Activated naive CD4-positive, alpha-beta T cell treated with Interleukin-2 at 50 U/mL for 16 hours (primary cell): ENCODE results near the gene SMYD3.
"Not testable (repeated sequence)": the region's sequence is repeated elsewhere in the genome, so short reads cannot be mapped to it uniquely, and the experiment has no call there.

Experiments
- DNase-seq: peaks from one replicate; pipeline ENCODE4 v3.0.0-alpha.2; 2020

SMYD3 gene

GRCh38 chr1:245774196-245774595, 732.9 kb downstream of the SMYD3 start:
- DNase-seq = no peak

- no peak for DNase-seq
Observed at GRCh38 chr1:245773344-245773743, 733.7 kb downstream of the SMYD3 start.

- no peak for DNase-seq
Observed at GRCh38 chr1:245772739-245773138, 734.3 kb downstream of the SMYD3 start.

- DNase-seq = no peak
Observed at GRCh38 chr1:245772325-245772724, 734.8 kb downstream of the SMYD3 start.

DNA sequence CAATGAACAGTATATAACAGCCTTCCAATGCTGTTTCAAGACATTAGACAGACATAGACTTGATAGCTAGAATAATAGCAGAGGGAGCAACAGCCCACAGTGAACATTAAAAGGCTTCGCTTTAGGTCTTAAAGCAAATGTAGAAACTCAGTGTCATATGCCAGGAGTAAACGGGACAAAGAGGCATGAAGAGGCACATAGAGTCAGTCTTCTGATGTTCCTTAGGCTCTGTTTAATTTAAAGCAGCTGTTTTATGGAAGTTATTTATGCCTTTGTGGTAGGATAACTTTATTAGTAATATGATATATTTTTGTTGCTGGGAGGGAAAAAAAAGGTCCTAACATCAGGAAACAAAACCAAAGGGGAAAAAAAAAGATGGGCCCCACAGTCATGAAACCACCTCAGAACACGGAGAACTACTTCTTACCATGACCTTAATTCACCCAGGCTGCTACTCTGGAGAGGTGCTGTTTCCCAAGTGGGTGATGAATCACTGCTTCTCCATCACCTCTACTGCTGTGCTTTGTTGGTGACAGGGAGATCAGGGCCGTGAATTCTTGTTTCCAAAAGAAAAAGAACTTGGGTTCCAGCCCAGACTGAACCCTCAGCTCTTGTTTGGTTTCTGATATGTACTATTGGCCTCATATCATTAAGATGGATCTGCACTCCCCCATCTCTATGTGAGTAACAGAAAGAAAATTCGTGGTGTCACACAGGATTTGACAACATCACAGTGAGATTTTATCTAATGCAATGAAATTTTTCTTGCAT, 735.4 kb downstream of the SMYD3 start:
- DNase-seq = no peak

- no peak for DNase-seq
Observed at GRCh38 chr1:245770156-245770555, 736.9 kb downstream of the SMYD3 start.

DNA sequence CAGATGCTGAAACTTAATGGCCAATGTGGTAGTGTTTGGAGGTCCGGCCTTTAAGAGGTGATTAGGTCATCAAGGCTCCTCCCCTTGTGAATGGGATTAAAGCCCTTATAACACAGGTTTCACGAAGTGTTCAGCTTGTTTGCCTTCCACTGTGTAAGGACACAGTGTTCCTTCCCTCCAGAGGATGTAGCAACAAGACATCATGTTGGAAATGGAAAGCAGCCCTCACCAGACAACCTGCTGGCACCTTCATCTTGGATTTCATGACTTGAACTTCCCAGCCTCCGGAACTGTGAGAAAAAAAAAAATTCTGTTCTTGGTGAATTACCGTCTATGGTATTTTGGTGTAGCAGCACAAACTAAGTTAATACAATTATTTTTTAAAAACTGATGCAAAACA, 738.5 kb downstream of the SMYD3 start:
- no peak for DNase-seq

DNA sequence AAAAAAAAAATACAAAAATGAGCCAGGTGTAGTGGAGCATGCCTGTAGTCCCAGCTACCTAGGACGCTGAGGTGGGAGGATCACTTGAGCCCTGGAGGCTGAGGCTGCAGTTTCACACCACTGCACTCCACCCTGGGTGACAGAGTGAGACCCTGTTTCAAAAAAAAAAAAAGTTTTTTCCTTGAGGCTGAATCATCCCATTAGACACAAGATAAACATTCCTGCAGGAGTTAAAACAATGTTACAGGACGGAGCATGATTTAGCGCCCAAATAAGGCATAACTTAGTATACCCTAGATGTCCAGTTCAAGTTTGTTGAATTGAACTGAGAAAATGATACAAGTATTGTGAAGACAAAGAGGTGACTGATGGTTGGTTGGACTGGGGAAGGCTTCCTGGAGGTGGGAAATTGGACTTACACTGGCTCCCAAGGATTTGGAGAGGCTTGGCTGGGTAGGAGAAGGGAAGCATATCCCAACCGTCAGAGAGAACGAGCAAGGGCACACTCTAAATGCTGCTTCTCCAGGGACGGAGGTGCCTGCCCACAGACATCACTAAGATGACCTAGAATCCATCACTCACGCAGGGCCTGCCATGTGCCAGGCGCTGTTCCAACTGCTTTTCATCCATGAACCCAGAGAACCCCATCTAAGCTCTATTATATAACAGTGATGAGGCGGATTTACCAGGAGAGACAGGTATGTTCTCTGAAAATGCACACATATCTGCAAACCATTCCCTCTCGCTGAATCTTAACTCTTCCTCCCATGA, 741.7 kb downstream of the SMYD3 start:
- no peak for DNase-seq

GRCh38 chr1:245763873-245764331, 743.2 kb downstream of the SMYD3 start:
- DNase-seq = no peak

- DNase-seq = no peak
Observed at GRCh38 chr1:245762396-245762910, 744.6 kb downstream of the SMYD3 start.

GRCh38 chr1:245760301-245760700, 746.8 kb downstream of the SMYD3 start:
- no peak for DNase-seq

DNA sequence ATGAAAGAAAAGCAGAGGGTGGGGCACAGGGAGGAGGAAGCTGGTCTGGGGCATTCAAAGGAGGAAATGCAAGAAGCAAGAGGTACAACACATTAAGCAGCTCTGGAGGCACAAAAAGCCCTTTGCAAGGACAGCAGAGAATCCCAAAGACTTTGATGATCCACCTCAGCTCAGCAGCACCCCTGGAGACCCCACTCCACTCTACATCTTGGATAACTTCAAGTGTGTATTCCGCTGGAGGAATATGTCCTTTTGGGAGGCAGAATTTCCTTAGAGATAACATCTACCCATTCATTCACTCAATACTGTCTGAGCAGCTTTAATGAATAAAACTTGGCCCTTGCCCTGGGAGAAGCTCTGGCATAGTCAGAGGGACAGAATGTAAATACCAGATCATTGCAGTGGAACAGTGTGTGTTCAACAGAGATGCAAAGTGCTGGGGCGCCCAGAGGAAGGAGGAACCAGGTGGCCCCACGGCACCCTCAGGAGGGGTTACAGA, 752.6 kb downstream of the SMYD3 start:
- DNase-seq = no peak

- no peak for DNase-seq
Observed at GRCh38 chr1:245753807-245754206, 753.3 kb downstream of the SMYD3 start.

GRCh38 chr1:245752561-245752960, 754.5 kb downstream of the SMYD3 start:
- no peak for DNase-seq

DNA sequence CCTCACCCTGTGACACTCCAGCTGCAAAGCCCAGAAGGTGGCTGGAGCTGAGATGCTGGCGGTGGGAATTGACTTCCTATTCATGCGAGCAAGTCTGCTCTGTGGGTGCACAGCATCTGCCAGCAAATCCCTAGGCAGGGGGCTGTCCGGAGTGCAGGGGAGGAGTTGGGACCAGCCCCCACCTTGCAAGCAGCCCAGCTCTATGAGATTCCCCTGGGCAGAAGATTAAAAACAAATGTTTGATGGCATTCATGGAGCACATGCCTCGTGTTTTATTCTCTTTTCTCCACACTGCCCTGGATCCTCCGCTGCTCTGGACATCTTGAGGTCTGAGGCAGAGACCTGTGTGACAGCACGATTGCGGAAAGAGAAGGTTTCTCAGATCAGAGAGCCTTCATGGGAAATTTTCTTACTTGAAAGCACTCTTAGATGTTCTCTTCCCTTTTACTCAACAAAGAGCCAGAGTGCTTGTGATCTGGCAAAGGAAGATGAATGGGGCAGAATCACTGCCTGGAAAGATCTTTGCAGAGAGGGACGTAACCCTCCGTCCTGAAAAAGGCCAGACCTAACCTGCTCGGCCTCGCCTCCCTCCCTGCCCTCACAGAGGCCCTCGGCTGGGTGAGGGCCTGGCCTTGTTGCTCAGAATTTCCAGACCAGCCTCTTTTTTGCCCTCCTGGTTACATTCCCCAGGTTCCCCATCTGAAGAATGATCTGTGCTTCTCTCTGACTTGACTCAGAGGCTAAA, 755.2 kb downstream of the SMYD3 start:
- DNase-seq = no peak

DNA sequence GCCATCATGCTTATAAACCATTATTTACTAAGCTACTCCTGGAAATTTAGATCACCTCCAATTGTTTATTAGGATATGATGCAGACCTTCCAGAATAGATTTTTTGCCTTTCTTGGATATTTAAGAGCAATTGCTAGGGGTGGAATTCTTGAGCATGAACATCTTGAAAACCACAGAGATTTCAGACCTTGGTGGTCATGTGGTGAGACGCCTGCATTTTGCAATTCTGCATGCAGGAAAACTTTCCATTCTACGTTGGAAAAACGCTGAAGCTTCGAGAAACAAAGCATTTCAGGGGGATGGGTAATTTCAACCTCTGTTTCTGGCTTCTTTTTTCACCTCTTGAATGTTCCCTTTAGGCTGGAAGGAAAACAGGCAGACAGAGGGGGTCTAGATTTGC, 756.0 kb downstream of the SMYD3 start:
- DNase-seq = no peak

- DNase-seq = no peak
Observed at GRCh38 chr1:245750261-245750660, 756.8 kb downstream of the SMYD3 start.

- DNase-seq = no peak
Observed at GRCh38 chr1:245749053-245749452, 758.0 kb downstream of the SMYD3 start.

DNA sequence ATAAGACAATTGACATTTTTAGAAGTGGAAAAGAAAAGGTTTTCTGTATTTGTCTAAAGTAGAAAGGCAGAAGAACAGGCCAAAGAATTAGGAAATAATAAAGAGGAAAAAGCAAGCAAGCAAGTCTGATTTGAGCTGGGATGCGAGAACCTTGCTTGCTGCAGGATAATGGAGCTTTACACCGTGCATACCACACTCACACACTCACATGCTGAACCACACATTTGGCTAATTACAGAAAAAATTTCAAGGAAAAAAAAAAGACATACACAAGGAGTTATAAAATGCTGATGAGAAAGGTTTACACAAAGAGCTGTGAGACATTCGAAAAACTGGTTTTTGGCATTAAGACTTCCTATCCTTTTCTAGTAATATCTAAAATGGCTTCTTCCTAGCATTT, 758.4 kb downstream of the SMYD3 start:
- no peak for DNase-seq

DNA sequence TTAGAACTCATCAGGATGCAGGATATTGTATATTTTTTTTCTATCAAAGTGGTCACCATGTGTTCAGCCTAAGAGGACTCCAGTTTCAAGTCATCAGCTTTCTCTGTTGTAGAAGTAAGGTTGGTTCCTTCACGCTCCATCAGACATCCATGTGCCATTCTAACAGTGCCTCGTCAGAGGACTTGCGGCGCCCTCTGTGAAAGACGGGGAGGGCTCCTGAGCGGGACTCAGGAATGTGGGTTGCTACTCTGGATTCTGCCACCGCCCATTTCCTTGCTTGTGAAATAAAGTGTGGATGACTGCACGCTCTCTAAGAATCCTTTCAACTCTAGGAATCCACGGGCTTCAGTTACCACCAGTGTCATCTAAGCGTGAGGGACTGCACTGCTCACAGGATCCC, 758.8 kb downstream of the SMYD3 start:
- DNase-seq = no peak

DNA sequence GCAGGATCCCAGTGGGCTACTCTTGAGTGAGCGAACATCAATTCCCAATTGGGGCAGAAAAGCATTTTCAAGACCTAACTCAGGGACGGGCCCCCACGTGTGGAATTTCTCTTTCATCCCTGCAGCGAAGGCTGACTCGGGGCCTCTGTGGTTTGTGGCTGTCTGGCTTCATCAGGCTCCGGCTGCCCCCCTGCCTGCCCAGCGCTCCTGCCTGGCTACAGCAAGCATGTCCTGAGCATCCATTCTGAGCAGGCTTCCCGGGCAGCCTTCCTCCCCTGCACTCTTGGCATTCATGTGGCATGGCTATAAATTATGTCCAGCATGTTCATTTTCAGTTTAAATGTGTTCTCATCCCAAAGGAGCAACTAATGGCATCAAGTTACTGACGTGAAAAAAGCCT, 764.2 kb downstream of the SMYD3 start:
- no peak for DNase-seq

DNA sequence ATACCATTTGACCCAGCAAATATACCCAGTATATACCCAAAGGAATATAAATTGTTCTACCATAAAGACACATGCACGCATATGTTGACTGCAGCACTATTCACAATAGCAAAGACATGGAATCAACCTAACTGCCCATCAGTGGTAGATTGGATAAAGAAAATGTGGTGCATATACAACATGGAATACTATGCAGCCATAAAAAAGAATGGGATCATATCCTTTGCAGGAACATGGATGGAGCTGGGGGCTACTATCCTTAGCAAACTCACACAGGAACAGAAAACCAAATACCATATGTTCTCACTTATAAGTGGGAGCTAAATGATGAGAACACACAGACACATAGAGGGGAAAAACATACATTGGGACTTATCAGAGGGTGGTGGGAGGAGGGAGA, 766.7 kb downstream of the SMYD3 start:
- DNase-seq = not testable (repeated sequence)

GRCh38 chr1:245730801-245731200, 776.3 kb downstream of the SMYD3 start:
- DNase-seq = no peak
